Smooth muscle cell (in vitro differentiated cells): ENCODE data around the gene KLHDC4. TPM values are rescaled to one million over a fixed set of nuclear protein-coding genes. Genes with fewer than 3 reads are reported as not detected.

Experiments used
- DNase-seq: peaks from one replicate; lab custom pipeline; 2025; ENCODE audit not compliant: unreplicated experiment; lab: John Stamatoyannopoulos, UW
- H2AFZ ChIP-seq: fragments of 200-600 bp; sonication (generic); 2 replicates; pipeline ENCODE4 v1.6.0; 2016; ENCODE audit warnings: antibody characterized with exemption, low read depth, mild to moderate bottlenecking
- H3F3A ChIP-seq: fragments of 200-600 bp; sonication (generic); 2 replicates; pipeline ENCODE4 v1.6.0; 2017; ENCODE audit warnings: antibody characterized with exemption, low read depth
- H3K27ac ChIP-seq: fragments of 200-600 bp; sonication (generic); 2 replicates; pipeline ENCODE4 v1.5.1; 2016; ENCODE audit warnings: low read depth, mild to moderate bottlenecking
- H3K27me3 ChIP-seq: fragments of 200-600 bp; sonication (generic); 2 replicates; pipeline ENCODE4 v1.6.1; 2016; ENCODE audit warnings: low read depth, mild to moderate bottlenecking
- H3K36me3 ChIP-seq: fragments of 200-600 bp; sonication (generic); 2 replicates; pipeline ENCODE4 v1.5.1; 2016; ENCODE audit warnings: low read depth
- H3K4me1 ChIP-seq: fragments of 200-600 bp; sonication (generic); 2 replicates; pipeline ENCODE4 v1.5.1; 2016; ENCODE audit warnings: low read depth
- H3K4me2 ChIP-seq: fragments of 200-600 bp; sonication (generic); 2 replicates; pipeline ENCODE4 v1.6.0; 2016; ENCODE audit warnings: mild to moderate bottlenecking
- H3K4me3 ChIP-seq: fragments of 200-600 bp; sonication (generic); 2 replicates; pipeline ENCODE4 v1.5.1; 2016; ENCODE audit warnings: mild to moderate bottlenecking
- H3K79me2 ChIP-seq: fragments of 200-600 bp; sonication (generic); 2 replicates; pipeline ENCODE4 v1.6.0; 2016; ENCODE audit warnings: low read depth, mild to moderate bottlenecking
- H3K9ac ChIP-seq: fragments of 200-600 bp; sonication (generic); 2 replicates; pipeline ENCODE4 v1.6.0; 2016; ENCODE audit warnings: low read depth
- H3K9me3 ChIP-seq: fragments of 200-600 bp; sonication (generic); replicated peaks from 2 replicates; pipeline ENCODE4 v1.5.1; 2016; ENCODE audit warnings: low read depth
- H4K20me1 ChIP-seq: fragments of 200-600 bp; sonication (generic); 2 replicates; pipeline ENCODE4 v1.6.0; 2016; ENCODE audit warnings: low read depth
- WGBS: methylation state at CpG from one replicate; pipeline ENCODE4 v1.1.7; 2016; ENCODE audit warnings: low lambda C conversion rate; 5-methylcytosine and 5-hydroxymethylcytosine counted together
- polyA plus RNA-seq: library from polyadenylated mRNA; unstranded; fragments of >200 nt; fragmentation: Nextera tagmentation; extraction: Ambion mirVana; gene quantifications from 2 replicates; pipeline ENCODE4 v1.2.1, GENCODE V29; 2016
- total RNA-seq: library from RNA; depleted of rRNA; stranded (reverse); fragments of >200 nt; gene quantifications from 2 replicates; pipeline ENCODE4 v1.2.3, GENCODE V29; 2014
- TF ChIP-seq, protein P1 (sequence below): fragments of 200-600 bp; sonication (generic); IDR thresholded peaks from 2 replicates; pipeline ENCODE4 v1.5.1; 2017; ENCODE audit warnings: borderline replicate concordance, mild to moderate bottlenecking, antibody characterized with exemption; ENCODE audit not compliant: insufficient read depth, poor library complexity, severe bottlenecking

KLHDC4 gene
- total and polyA plus RNA-seq, 2 experiments from 2014 or later = 6.0 to 6.7 TPM

DNA sequence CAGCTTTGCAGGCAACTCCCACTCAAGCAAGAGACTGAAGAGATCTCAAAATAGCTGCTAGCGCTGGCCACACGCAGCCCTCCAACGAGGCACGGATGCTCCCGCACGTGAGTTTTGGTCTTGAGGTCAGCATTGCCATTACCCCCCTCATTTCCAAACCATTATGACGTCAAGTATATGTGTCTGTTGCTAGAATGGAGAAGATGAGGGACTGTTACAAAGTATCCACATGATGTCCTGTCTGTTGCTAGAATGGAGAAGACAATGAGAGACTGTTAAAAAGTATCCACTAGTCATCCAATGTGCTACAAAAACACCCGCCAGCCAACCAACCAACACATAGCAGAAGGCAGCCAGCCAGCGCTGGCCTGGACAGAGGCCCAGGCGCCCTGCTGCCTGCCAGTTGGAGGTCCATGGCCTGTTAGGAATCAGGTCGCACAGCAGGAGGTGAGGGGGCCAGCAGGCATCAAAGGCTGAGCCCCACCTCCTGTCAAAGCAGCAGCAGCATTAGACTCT, 24.8 kb downstream of the KLHDC4 start:
- no peak overlapping the region for H3K9ac ChIP-seq
- no peak overlapping the region for H3K4me3 ChIP-seq
- no peaks in the 10 kb centered on the region for H3K36me3 ChIP-seq
- no peaks in the 10 kb centered on the region for H3K27me3 ChIP-seq
- no peaks in the 10 kb centered on the region for H3K79me2 ChIP-seq
- TF ChIP-seq, protein P1, sequence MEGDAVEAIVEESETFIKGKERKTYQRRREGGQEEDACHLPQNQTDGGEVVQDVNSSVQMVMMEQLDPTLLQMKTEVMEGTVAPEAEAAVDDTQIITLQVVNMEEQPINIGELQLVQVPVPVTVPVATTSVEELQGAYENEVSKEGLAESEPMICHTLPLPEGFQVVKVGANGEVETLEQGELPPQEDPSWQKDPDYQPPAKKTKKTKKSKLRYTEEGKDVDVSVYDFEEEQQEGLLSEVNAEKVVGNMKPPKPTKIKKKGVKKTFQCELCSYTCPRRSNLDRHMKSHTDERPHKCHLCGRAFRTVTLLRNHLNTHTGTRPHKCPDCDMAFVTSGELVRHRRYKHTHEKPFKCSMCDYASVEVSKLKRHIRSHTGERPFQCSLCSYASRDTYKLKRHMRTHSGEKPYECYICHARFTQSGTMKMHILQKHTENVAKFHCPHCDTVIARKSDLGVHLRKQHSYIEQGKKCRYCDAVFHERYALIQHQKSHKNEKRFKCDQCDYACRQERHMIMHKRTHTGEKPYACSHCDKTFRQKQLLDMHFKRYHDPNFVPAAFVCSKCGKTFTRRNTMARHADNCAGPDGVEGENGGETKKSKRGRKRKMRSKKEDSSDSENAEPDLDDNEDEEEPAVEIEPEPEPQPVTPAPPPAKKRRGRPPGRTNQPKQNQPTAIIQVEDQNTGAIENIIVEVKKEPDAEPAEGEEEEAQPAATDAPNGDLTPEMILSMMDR = no peak
- no peaks in the 10 kb centered on the region for H3K4me1 ChIP-seq
- H4K20me1 ChIP-seq = peaks cover 20% of the 10 kb centered on the region
- H3K27ac ChIP-seq = no peak overlapping the region
- no peaks in the 10 kb centered on the region for H3F3A ChIP-seq
- no peak overlapping the region for H3K4me2 ChIP-seq
- DNase-seq = no peak
- 90% methylated on average over 11 of the region's 11 CpGs for WGBS
- H3K9me3 ChIP-seq = no peaks in the 10 kb centered on the region
- H2AFZ ChIP-seq = no peak overlapping the region

DNA sequence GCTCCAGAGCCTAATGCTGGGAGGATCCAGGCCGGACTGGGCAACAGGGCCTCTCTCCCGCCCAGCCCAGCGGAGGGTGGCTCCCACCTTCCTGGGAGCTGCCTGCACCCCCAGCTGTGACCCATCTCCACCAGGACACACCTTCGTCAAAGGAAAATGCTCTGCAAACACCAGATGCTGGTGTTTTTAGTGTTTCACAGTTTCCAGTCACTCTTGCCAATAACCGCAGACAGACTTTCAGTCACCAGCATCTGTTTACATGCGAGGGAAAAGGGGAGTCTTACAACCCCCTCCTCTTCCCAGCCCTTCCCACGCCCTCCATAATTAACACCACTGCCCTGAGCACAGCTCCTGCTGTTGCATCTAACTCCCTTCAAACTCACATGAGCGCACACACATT, 25.3 kb downstream of the KLHDC4 start:
- no peak for DNase-seq
- Histone ChIP-seq H3K27ac (no peak overlapping the region), H3K36me3 (no peaks in the 10 kb centered on the region), H3K79me2 (no peaks in the 10 kb centered on the region), H3K9me3 (no peaks in the 10 kb centered on the region), H3F3A (no peaks in the 10 kb centered on the region), H3K4me3 (no peak overlapping the region), H2AFZ (no peak overlapping the region), H3K4me2 (no peak overlapping the region), H3K4me1 (no peaks in the 10 kb centered on the region), H4K20me1 (peaks cover 19% of the 10 kb centered on the region), H3K9ac (no peak overlapping the region), H3K27me3 (no peaks in the 10 kb centered on the region)
- TF ChIP-seq, protein P1 = no peak
- 98% methylated on average over 8 of the region's 8 CpGs for WGBS

DNA sequence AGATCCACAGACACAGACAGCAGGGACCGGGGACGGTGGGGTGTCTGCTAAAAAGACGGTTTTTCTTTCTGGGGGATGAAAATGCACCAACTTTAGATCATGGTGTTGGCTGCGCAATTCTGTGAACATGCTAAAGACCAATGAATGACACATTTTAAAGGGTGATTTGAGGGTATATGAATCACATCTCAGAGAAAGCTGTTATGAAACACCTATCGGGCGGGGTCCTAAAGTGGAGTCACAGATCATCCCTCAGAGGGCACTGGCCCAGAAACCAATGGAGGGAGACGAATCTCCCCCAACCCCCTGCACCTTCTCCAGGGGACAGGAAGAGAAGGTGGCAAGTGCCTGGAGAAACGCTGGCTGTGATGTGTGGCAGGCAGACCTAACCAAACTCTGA, 26.0 kb downstream of the KLHDC4 start:
- no peaks in the 10 kb centered on the region for H3F3A ChIP-seq
- H2AFZ ChIP-seq = no peak overlapping the region
- no peaks in the 10 kb centered on the region for H3K36me3 ChIP-seq
- no peaks in the 10 kb centered on the region for H3K9me3 ChIP-seq
- 93% methylated on average over 8 of the region's 8 CpGs for WGBS
- no peak for DNase-seq
- H3K27ac ChIP-seq = no peak overlapping the region
- H3K9ac ChIP-seq = no peak overlapping the region
- TF ChIP-seq, protein P1 = no peak
- H3K79me2 ChIP-seq = no peaks in the 10 kb centered on the region
- H4K20me1 ChIP-seq = peaks cover 20% of the 10 kb centered on the region
- H3K4me1 ChIP-seq = no peaks in the 10 kb centered on the region
- H3K4me3 ChIP-seq = no peak overlapping the region
- H3K27me3 ChIP-seq = no peaks in the 10 kb centered on the region
- no peak overlapping the region for H3K4me2 ChIP-seq

DNA sequence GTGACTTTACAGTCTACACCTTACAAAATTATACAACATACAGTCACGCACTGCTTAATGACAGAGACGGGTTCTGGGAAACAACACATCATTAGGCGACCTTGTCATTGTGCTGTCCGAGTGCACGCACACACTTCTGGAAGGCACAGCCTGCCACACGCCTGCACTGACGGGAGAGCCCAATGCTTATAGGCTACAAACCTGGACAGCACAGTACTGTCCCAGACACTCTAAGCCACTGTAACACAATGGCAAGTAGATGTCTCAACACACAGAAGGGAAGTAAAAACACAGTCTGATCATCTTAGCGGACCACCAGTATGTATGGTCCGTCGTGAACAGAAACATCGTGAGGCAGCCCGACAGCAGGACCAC, 29.8 kb downstream of the KLHDC4 start:
- H3K4me1 ChIP-seq = no peaks in the 10 kb centered on the region
- H3K4me2 ChIP-seq = no peak overlapping the region
- no peaks in the 10 kb centered on the region for H3K79me2 ChIP-seq
- no peaks in the 10 kb centered on the region for H3K9me3 ChIP-seq
- H3K27ac ChIP-seq = no peak overlapping the region
- no peaks in the 10 kb centered on the region for H3K36me3 ChIP-seq
- no peaks in the 10 kb centered on the region for H3K27me3 ChIP-seq
- no peak for DNase-seq
- TF ChIP-seq, protein P1 = no peak
- H3F3A ChIP-seq = no peaks in the 10 kb centered on the region
- peaks cover 23% of the 10 kb centered on the region for H4K20me1 ChIP-seq
- WGBS = 95% methylated on average over 12 of the region's 12 CpGs
- H3K9ac ChIP-seq = no peak overlapping the region
- H3K4me3 ChIP-seq = no peak overlapping the region
- H2AFZ ChIP-seq = no peak overlapping the region
